Lower leg skin (tissue), 3 donors: ENCODE data around the gene SLC44A5.

Source experiments
- POLR2A ChIP-seq, 2 donors: fragments of 450-650 bp; IDR thresholded peaks; one replicate each; pipeline ENCODE4 v1.6.1; 2016 to 2017; ENCODE audit warnings: antibody characterized with exemption in 2 of 2, mild to moderate bottlenecking in 1 of 2, moderate library complexity in 1 of 2
- TF ChIP-seq, protein P1 (sequence below), 3 donors: fragments of 450-650 bp; IDR thresholded peaks; one replicate each; pipeline ENCODE4 v1.5.1; 2016; ENCODE audit warnings: antibody characterized with exemption in 3 of 3, mild to moderate bottlenecking in 3 of 3, moderate library complexity in 2 of 3

GRCh38 chr1:75542818-75543570, 67.9 kb downstream of the SLC44A5 start:
- TF ChIP-seq POLR2A (IDR thresholded peaks at IDR 0.05): no peak
- TF ChIP-seq, protein P1, sequence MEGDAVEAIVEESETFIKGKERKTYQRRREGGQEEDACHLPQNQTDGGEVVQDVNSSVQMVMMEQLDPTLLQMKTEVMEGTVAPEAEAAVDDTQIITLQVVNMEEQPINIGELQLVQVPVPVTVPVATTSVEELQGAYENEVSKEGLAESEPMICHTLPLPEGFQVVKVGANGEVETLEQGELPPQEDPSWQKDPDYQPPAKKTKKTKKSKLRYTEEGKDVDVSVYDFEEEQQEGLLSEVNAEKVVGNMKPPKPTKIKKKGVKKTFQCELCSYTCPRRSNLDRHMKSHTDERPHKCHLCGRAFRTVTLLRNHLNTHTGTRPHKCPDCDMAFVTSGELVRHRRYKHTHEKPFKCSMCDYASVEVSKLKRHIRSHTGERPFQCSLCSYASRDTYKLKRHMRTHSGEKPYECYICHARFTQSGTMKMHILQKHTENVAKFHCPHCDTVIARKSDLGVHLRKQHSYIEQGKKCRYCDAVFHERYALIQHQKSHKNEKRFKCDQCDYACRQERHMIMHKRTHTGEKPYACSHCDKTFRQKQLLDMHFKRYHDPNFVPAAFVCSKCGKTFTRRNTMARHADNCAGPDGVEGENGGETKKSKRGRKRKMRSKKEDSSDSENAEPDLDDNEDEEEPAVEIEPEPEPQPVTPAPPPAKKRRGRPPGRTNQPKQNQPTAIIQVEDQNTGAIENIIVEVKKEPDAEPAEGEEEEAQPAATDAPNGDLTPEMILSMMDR (IDR thresholded peaks at IDR 0.05): no peak
